Measurements from ENCODE around the gene MAML3.

MAML3 gene

GRCh38 chr4:139826426-139826825, 327.6 kb downstream of the MAML3 start:
- no peak for DNase-seq

GRCh38 chr4:139825523-139826014, 328.4 kb downstream of the MAML3 start:
- no peak for DNase-seq

- DNase-seq: no peak
Observed at GRCh38 chr4:139824882-139825522, 329.0 kb downstream of the MAML3 start.

- DNase-seq: no peak
Observed at GRCh38 chr4:139823746-139824145, 330.2 kb downstream of the MAML3 start.

GRCh38 chr4:139823345-139823744, 330.6 kb downstream of the MAML3 start:
- DNase-seq: no peak

GRCh38 chr4:139822391-139822790, 331.6 kb downstream of the MAML3 start:
- no peak for DNase-seq

- no peak for DNase-seq
Observed at GRCh38 chr4:139819082-139819481, 334.9 kb downstream of the MAML3 start.

- DNase-seq: no peak
Observed at GRCh38 chr4:139817657-139818452, 336.1 kb downstream of the MAML3 start.

GRCh38 chr4:139816856-139817255, 337.1 kb downstream of the MAML3 start:
- DNase-seq: no peak

GRCh38 chr4:139815778-139816601, 338.0 kb downstream of the MAML3 start:
- DNase-seq: no peak

GRCh38 chr4:139814323-139815015, 339.5 kb downstream of the MAML3 start:
- DNase-seq: no peak

GRCh38 chr4:139813881-139814280, 340.1 kb downstream of the MAML3 start:
- DNase-seq: no peak

- no peak for DNase-seq
Observed at GRCh38 chr4:139810710-139811109, 343.3 kb downstream of the MAML3 start.

- DNase-seq: no peak
Observed at GRCh38 chr4:139809757-139810140, 344.2 kb downstream of the MAML3 start.

GRCh38 chr4:139808808-139809756, 344.9 kb downstream of the MAML3 start:
- DNase-seq: no peak

GRCh38 chr4:139808381-139808807, 345.6 kb downstream of the MAML3 start:
- no peak for DNase-seq

GRCh38 chr4:139807483-139807882, 346.5 kb downstream of the MAML3 start:
- DNase-seq: no peak

- DNase-seq: no peak
Observed at GRCh38 chr4:139806929-139807328, 347.1 kb downstream of the MAML3 start.

GRCh38 chr4:139802931-139803330, 351.1 kb downstream of the MAML3 start:
- no peak for DNase-seq

GRCh38 chr4:139802488-139802887, 351.5 kb downstream of the MAML3 start:
- no peak for DNase-seq

- DNase-seq: no peak
Observed at GRCh38 chr4:139801895-139802294, 352.1 kb downstream of the MAML3 start.

- DNase-seq: no peak
Observed at GRCh38 chr4:139800082-139800481, 353.9 kb downstream of the MAML3 start.

Data from stimulated activated CD8-positive, alpha-beta memory T cell treated with anti-CD3 and anti-CD28 coated beads, Interleukin-4, amount 100 ng/mL, for 48 hours (primary cell).